ENCODE data around the gene OR2A5. TPM values are rescaled to one million over a fixed set of nuclear protein-coding genes. Genes with fewer than 3 reads are reported as not detected.

Gene OR2A5
- total and polyA plus RNA-seq, 2 of the 4 experiments (the other 2 are of a cell fraction) = not detected

DNA sequence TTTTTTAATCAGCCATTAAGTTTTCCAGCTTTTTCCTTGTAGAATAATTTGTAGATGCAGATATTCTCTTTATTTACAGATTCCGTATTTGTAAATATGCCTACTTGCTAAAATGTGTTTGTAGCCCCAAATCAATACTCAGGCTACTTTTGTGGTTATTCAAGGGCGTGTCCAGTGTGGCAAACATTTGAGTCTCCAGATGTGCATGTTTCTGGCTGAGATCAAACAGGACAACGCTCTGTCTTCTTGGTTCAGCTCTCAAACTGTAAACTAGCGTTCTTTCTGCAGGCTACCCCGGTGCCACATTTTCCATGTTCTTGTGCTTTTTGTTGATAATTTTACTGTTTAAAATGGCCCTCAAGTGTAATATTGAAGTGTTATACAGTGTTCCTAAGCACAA is 16.2 kb upstream of the OR2A5 start:
- TF ChIP-seq RFX5 (IDR thresholded peaks at IDR 0.05; ENCODE audit: low read depth, low read length) (no peak), RAD21 (IDR thresholded peaks at IDR 0.05; ENCODE audit: low read length) (no peak), NFE2L2 (IDR thresholded peaks at IDR 0.05; ENCODE audit: low read depth, low read length) (no peak), CEBPB (IDR thresholded peaks at IDR 0.05; ENCODE audit: low read depth, low read length) (no peak), BHLHE40 (IDR thresholded peaks at IDR 0.05; ENCODE audit: low read depth, low read length) (no peak), MAZ (IDR thresholded peaks at IDR 0.05; ENCODE audit: borderline replicate concordance, low read depth, low read length) (no peak), POLR2A (IDR thresholded peaks at IDR 0.05; ENCODE audit: low read depth, low read length) (no peak), MAFK (IDR thresholded peaks at IDR 0.05; ENCODE audit: low read depth, low read length) (no peak), RCOR1 (IDR thresholded peaks at IDR 0.05; ENCODE audit: insufficient replicate concordance, low read length) (no peak), MXI1 (IDR thresholded peaks at IDR 0.05; ENCODE audit: borderline replicate concordance, low read depth, low read length) (no peak), SMC3 (IDR thresholded peaks at IDR 0.05; ENCODE audit: low read depth, low read length) (no peak), CHD1 (IDR thresholded peaks at IDR 0.05; ENCODE audit: low read depth, low read length) (no peak)
- TF ChIP-seq, protein P1, sequence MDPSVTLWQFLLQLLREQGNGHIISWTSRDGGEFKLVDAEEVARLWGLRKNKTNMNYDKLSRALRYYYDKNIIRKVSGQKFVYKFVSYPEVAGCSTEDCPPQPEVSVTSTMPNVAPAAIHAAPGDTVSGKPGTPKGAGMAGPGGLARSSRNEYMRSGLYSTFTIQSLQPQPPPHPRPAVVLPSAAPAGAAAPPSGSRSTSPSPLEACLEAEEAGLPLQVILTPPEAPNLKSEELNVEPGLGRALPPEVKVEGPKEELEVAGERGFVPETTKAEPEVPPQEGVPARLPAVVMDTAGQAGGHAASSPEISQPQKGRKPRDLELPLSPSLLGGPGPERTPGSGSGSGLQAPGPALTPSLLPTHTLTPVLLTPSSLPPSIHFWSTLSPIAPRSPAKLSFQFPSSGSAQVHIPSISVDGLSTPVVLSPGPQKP (IDR thresholded peaks at IDR 0.05; ENCODE audit: borderline replicate concordance, low read depth, low read length) = no peak
- TF ChIP-seq, protein P2, sequence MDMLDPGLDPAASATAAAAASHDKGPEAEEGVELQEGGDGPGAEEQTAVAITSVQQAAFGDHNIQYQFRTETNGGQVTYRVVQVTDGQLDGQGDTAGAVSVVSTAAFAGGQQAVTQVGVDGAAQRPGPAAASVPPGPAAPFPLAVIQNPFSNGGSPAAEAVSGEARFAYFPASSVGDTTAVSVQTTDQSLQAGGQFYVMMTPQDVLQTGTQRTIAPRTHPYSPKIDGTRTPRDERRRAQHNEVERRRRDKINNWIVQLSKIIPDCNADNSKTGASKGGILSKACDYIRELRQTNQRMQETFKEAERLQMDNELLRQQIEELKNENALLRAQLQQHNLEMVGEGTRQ (IDR thresholded peaks at IDR 0.05; ENCODE audit: low read depth, low read length) = no peak
- TF ChIP-seq, protein P3, sequence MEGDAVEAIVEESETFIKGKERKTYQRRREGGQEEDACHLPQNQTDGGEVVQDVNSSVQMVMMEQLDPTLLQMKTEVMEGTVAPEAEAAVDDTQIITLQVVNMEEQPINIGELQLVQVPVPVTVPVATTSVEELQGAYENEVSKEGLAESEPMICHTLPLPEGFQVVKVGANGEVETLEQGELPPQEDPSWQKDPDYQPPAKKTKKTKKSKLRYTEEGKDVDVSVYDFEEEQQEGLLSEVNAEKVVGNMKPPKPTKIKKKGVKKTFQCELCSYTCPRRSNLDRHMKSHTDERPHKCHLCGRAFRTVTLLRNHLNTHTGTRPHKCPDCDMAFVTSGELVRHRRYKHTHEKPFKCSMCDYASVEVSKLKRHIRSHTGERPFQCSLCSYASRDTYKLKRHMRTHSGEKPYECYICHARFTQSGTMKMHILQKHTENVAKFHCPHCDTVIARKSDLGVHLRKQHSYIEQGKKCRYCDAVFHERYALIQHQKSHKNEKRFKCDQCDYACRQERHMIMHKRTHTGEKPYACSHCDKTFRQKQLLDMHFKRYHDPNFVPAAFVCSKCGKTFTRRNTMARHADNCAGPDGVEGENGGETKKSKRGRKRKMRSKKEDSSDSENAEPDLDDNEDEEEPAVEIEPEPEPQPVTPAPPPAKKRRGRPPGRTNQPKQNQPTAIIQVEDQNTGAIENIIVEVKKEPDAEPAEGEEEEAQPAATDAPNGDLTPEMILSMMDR (conservative IDR thresholded peaks at IDR 0.05; ENCODE audit: low read depth, low read length) = no peak
- Histone ChIP-seq H3K23ac (ENCODE audit: low read depth, low read length) (no peak overlapping the region), H3K27ac (ENCODE audit: insufficient read depth, low read length) (no peak overlapping the region), H3K9me3 (ENCODE audit: control insufficient read depth, insufficient read depth, low read length) (no peaks in the 10 kb centered on the region), H3K9ac (ENCODE audit: low read depth, low read length) (no peak overlapping the region), H2AK9ac (replicated peaks; ENCODE audit: low read depth, low read length, poor library complexity) (no peak overlapping the region), H3K27me3 (ENCODE audit: control insufficient read depth, insufficient read depth, low read length) (no peaks in the 10 kb centered on the region), H2AK5ac (ENCODE audit: low read depth, low read length) (no peak overlapping the region), H3K56ac (ENCODE audit: extremely low read depth, insufficient read depth, low read length) (no peak overlapping the region), H3K4me1 (ENCODE audit: control insufficient read depth, insufficient read depth, low read length) (no peaks in the 10 kb centered on the region), H4K20me1 (ENCODE audit: insufficient read depth, low read length) (no peaks in the 10 kb centered on the region), H3K9me1 (ENCODE audit: insufficient read depth, low read length) (no peaks in the 10 kb centered on the region), H3K4ac (ENCODE audit: low read depth, low read length) (no peak overlapping the region), H4K5ac (ENCODE audit: low read depth, low read length) (no peak overlapping the region), H3K4me2 (ENCODE audit: low read depth, low read length) (no peak overlapping the region), H2BK5ac (ENCODE audit: low read depth, low read length, poor library complexity, severe bottlenecking) (no peak overlapping the region), H3K4me3 (ENCODE audit: insufficient read depth, low read depth, low read length) (no peak overlapping the region), H2BK120ac (ENCODE audit: low read depth, low read length) (no peak overlapping the region), H3K14ac (replicated peaks; ENCODE audit: low read depth, low read length) (no peak overlapping the region), H4K8ac (ENCODE audit: low read depth in 2 of 2, low read length in 2 of 2) (no peak overlapping the region), H2BK20ac (ENCODE audit: low read depth, low read length) (no peak overlapping the region), H3K36me3 (ENCODE audit: control insufficient read depth, insufficient read depth, low read length) (no peaks in the 10 kb centered on the region), H2AFZ (replicated peaks; ENCODE audit: low read length, poor library complexity) (no peak overlapping the region), H3K79me1 (ENCODE audit: low read depth in 1 of 2, low read length in 2 of 2) (no peaks in the 10 kb centered on the region), H3K18ac (ENCODE audit: low read depth, low read length) (no peak overlapping the region), H2BK15ac (ENCODE audit: low read depth, low read length) (no peak overlapping the region), H4K91ac (ENCODE audit: insufficient read depth, low read depth, low read length) (no peak overlapping the region)
- dilution Hi-C loops (cut with HindIII; ENCODE audit: low sequenced_read_pairs, unreplicated experiment) (no loop called here), in situ Hi-C loops (cut with MboI; ENCODE audit: low sequenced_read_pairs) (no loop called here), intact Hi-C loops (cut with micrococcal nuclease) (no loop called here)
- no peak for ATAC-seq (ENCODE audit: low read depth)
- ChIA-PET CTCF (no interaction called here), POLR2A (ENCODE audit: unreplicated experiment) (no interaction called here)
- DNase-seq = no peak
- BruUV-seq (replicated peaks) = no TSS peak
- 41% methylated on average over 3 of the region's 5 CpGs; no CpG with 5 or more reads in 1 of the 2 experiments for WGBS, 2 experiments (ENCODE audit: extremely low coverage in 2 of 2, insufficient read length in 1 of 2)

All from IMR-90 (cell line).